Natural killer cell (primary cell): ENCODE results near the gene ZNF845. TPM values are rescaled to one million over a fixed set of nuclear protein-coding genes. Genes with fewer than 3 reads are reported as not detected.
"Not testable (repeated sequence)": the region's sequence is repeated elsewhere in the genome, so short reads cannot be mapped to it uniquely, and the experiment has no call there.

ENCODE experiments used
- ATAC-seq, 3 donors: fragments of 150-1000 bp in 2 of 3; fragments of 200-7000 bp in 1 of 3; cut with Tn5 transposase; 1 replicate in 1 of 3; 2 replicates in 2 of 3; pipeline ENCODE4 v1.10.0; 2021; ENCODE audit warnings: mild to moderate bottlenecking in 2 of 3, moderate library complexity in 2 of 3
- DNase-seq, 2 donors: peaks; one replicate each; pipeline versions ENCODE4 v3.0.0 to v3.0.0-alpha.2; 2013 to 2021; ENCODE audit warnings: mixed read lengths in 1 of 2
- H3K27ac ChIP-seq: one replicate; pipeline ENCODE4 v1.5.1; 2013; ENCODE audit warnings: mild to moderate bottlenecking, low read length
- H3K27me3 ChIP-seq: one replicate; pipeline ENCODE4 v1.6.1; 2013; ENCODE audit warnings: low read length; ENCODE audit not compliant: control insufficient read depth, insufficient read depth
- H3K36me3 ChIP-seq: one replicate; pipeline ENCODE4 v1.6.1; 2013; ENCODE audit warnings: low read length; ENCODE audit not compliant: control insufficient read depth, insufficient read depth
- H3K4me1 ChIP-seq: one replicate; pipeline ENCODE4 v1.6.1; 2013; ENCODE audit warnings: low read length; ENCODE audit not compliant: control insufficient read depth, insufficient read depth
- H3K4me3 ChIP-seq: one replicate; pipeline ENCODE4 v1.5.1; 2013; ENCODE audit warnings: low read length
- H3K9me3 ChIP-seq: one replicate; pipeline ENCODE4 v1.6.1; 2013; ENCODE audit warnings: low read length; ENCODE audit not compliant: control insufficient read depth, insufficient read depth
- H3K27ac Mint-ChIP-seq, 2 donors: one replicate each; pipeline ENCODE4 v1.8.0; 2022; ENCODE audit warnings: mild to moderate bottlenecking in 2 of 2, mixed read lengths in 2 of 2, moderate library complexity in 1 of 2
- H3K27me3 Mint-ChIP-seq, 2 donors: one replicate each; pipeline ENCODE4 v1.8.0; 2022; ENCODE audit warnings: low read depth in 2 of 2, mixed read lengths in 2 of 2
- H3K36me3 Mint-ChIP-seq: one replicate; pipeline ENCODE4 v1.8.0; 2022; ENCODE audit warnings: mixed read lengths
- H3K4me1 Mint-ChIP-seq, 2 donors: one replicate each; pipeline ENCODE4 v1.8.0; 2022; ENCODE audit warnings: mixed read lengths in 2 of 2
- H3K4me3 Mint-ChIP-seq: one replicate; pipeline ENCODE4 v1.8.0; 2022; ENCODE audit warnings: mild to moderate bottlenecking, moderate library complexity, mixed read lengths
- H3K9me3 Mint-ChIP-seq, 2 donors: one replicate each; pipeline ENCODE4 v1.8.0; 2022; ENCODE audit warnings: mixed read lengths in 2 of 2
- WGBS: methylation state at CpG from one replicate; pipeline ENCODE4 v1.1.7; 2013; ENCODE audit warnings: missing lambda C conversion rate; ENCODE audit not compliant: insufficient coverage; 5-methylcytosine and 5-hydroxymethylcytosine counted together
- intact Hi-C: fragments of 100-400 bp; cut with micrococcal nuclease; formaldehyde crosslinking; loops from one replicate; pipeline ENCODE4 v1.14.2; 2022
- total RNA-seq, 4 donors: library from RNA; stranded (reverse); fragments of 120-200 nt in 1 of 4; gene quantifications; one replicate each; pipeline versions ENCODE4 v1.2.3 to v1.2.4, GENCODE V29; 2013 to 2022
- TF ChIP-seq, protein P1 (sequence below): fragments of 200-600 bp; IDR thresholded peaks from one replicate; pipeline ENCODE4 v1.8.0; 2022; ENCODE audit warnings: antibody characterized with exemption

Gene ZNF845
- total RNA-seq, 3 donors from 2014 or later (not counting 1 experiment from before 2014, with no cell fraction given), result 8.7 to 13.2 (median 9.0) TPM

- peaks cover 24% of the 10 kb centered on the region for H3K9me3 ChIP-seq
- intact Hi-C loops, result no loop called here
- WGBS, result 83% methylated on average over 6 of the region's 7 CpGs
Measured at GRCh38 chr19:53294786-53295441, 38.6 kb upstream of the ZNF845 start.

GRCh38 chr19:53301341-53301740, 32.2 kb upstream of the ZNF845 start:
- H3K27me3 Mint-ChIP-seq, intact Hi-C loops: not testable (repeated sequence)

More at GRCh38 chr19:53294786-53295441, 38.6 kb upstream of the ZNF845 start:
- no peak for DNase-seq
- H3K4me1 ChIP-seq, result no peaks in the 10 kb centered on the region
- H3K9me3 Mint-ChIP-seq, result peaks cover 8 to 19% of the 10 kb centered on the region in 2 donors
- H3K36me3 ChIP-seq, result no peaks in the 10 kb centered on the region
- no peak overlapping the region for H3K4me3 ChIP-seq
- no peak overlapping the region for H3K27ac Mint-ChIP-seq
- H3K27me3 ChIP-seq, result no peaks in the 10 kb centered on the region
- TF ChIP-seq, protein P1, sequence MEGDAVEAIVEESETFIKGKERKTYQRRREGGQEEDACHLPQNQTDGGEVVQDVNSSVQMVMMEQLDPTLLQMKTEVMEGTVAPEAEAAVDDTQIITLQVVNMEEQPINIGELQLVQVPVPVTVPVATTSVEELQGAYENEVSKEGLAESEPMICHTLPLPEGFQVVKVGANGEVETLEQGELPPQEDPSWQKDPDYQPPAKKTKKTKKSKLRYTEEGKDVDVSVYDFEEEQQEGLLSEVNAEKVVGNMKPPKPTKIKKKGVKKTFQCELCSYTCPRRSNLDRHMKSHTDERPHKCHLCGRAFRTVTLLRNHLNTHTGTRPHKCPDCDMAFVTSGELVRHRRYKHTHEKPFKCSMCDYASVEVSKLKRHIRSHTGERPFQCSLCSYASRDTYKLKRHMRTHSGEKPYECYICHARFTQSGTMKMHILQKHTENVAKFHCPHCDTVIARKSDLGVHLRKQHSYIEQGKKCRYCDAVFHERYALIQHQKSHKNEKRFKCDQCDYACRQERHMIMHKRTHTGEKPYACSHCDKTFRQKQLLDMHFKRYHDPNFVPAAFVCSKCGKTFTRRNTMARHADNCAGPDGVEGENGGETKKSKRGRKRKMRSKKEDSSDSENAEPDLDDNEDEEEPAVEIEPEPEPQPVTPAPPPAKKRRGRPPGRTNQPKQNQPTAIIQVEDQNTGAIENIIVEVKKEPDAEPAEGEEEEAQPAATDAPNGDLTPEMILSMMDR, result no peak
- ATAC-seq, result no peak
- H3K36me3 Mint-ChIP-seq, result peaks cover 18% of the 10 kb centered on the region
- no peaks in the 10 kb centered on the region for H3K4me1 Mint-ChIP-seq
- no peaks in the 10 kb centered on the region for H3K27me3 Mint-ChIP-seq
- H3K4me3 Mint-ChIP-seq, result no peak overlapping the region
- no peak overlapping the region for H3K27ac ChIP-seq

GRCh38 chr19:53308339-53308811, 25.2 kb upstream of the ZNF845 start:
- Mint-ChIP-seq H3K27me3 (peaks cover 28 to 44% of the 10 kb centered on the region in 2 donors), H3K27ac (no peak overlapping the region), H3K9me3 (peaks cover 3 to 11% of the 10 kb centered on the region in 2 donors), H3K4me1 (no peaks in the 10 kb centered on the region), H3K36me3 (no peaks in the 10 kb centered on the region), H3K4me3 (no peak overlapping the region)
- Histone ChIP-seq H3K4me3 (no peak overlapping the region), H3K9me3 (peaks cover 5% of the 10 kb centered on the region), H3K27me3 (peaks cover 10% of the 10 kb centered on the region), H3K36me3 (no peaks in the 10 kb centered on the region), H3K27ac (no peak overlapping the region), H3K4me1 (peaks cover 5% of the 10 kb centered on the region)
- intact Hi-C loops, result no loop called here
- TF ChIP-seq, protein P1, result peak; percentile 19
- ATAC-seq, result peak in 1 of 3 donors; percentile 43
- DNase-seq, result peak in 1 of 2 donors; percentile 16
- WGBS, result 13% methylated on average over 32 of the region's 32 CpGs

More at GRCh38 chr19:53301341-53301740, 32.2 kb upstream of the ZNF845 start:
- not testable (repeated sequence) for H3K27me3 ChIP-seq, H3K27ac ChIP-seq, H3K4me3 Mint-ChIP-seq, H3K9me3 ChIP-seq, H3K36me3 Mint-ChIP-seq, ATAC-seq, H3K4me1 ChIP-seq, H3K36me3 ChIP-seq, H3K4me1 Mint-ChIP-seq, H3K9me3 Mint-ChIP-seq, DNase-seq, H3K27ac Mint-ChIP-seq, H3K4me3 ChIP-seq
- no CpG with 5 or more reads among the region's 8 CpGs for WGBS

- no peak for ATAC-seq
- intact Hi-C loops, result no loop called here
- H3K27me3 ChIP-seq, result peaks cover 10% of the 10 kb centered on the region
- 33% methylated on average over 9 of the region's 11 CpGs for WGBS
- H3K4me1 ChIP-seq, result peaks cover 5% of the 10 kb centered on the region
- no peak for DNase-seq
- H3K36me3 ChIP-seq, result no peaks in the 10 kb centered on the region
- H3K4me3 Mint-ChIP-seq, result no peak overlapping the region
- H3K4me3 ChIP-seq, result no peak overlapping the region
- peaks cover 3 to 17% of the 10 kb centered on the region in 2 donors for H3K9me3 Mint-ChIP-seq
- TF ChIP-seq, protein P1, result no peak
- H3K27ac ChIP-seq, result no peak overlapping the region
- peaks cover 5% of the 10 kb centered on the region for H3K9me3 ChIP-seq
- no peak overlapping the region for H3K27ac Mint-ChIP-seq
- H3K4me1 Mint-ChIP-seq, result no peaks in the 10 kb centered on the region
- peaks cover 4% of the 10 kb centered on the region for H3K36me3 Mint-ChIP-seq
- H3K27me3 Mint-ChIP-seq, result peaks cover 30 to 61% of the 10 kb centered on the region in 2 donors
Measured at GRCh38 chr19:53311044-53311443, 22.5 kb upstream of the ZNF845 start.
